GM13976 (cell line): ENCODE measurements around the gene NTRK3.

Experiments used
- DNase-seq: peaks from one replicate; pipeline ENCODE4 v3.0.0; 2012; ENCODE audit warnings: low spot score
- CTCF ChIP-seq: IDR thresholded peaks from 2 replicates; pipeline ENCODE4 v1.5.1; 2012; ENCODE audit warnings: borderline replicate concordance, mild to moderate bottlenecking; ENCODE audit not compliant: insufficient read depth; ENCODE audit errors: extremely low read depth, missing control alignments, control extremely low read depth
- in situ Hi-C: fragments of 300-500 bp; cut with MboI; formaldehyde crosslinking; loops from one replicate; pipeline ENCODE4 v1.12.0; 2022; ENCODE audit warnings: low sequenced_read_pairs, mixed read lengths, inconsistent platforms; ENCODE audit not compliant: unreplicated experiment

Gene NTRK3

GRCh38 chr15:88023914-88024313, 232.6 kb downstream of the NTRK3 start:
- DNase-seq: no peak
- in situ Hi-C loops: loop anchor here (25.0 kb wide), 1 partner anchor 213 kb away; no protein-coding TSS in a partner anchor
- TF ChIP-seq CTCF: no peak

GRCh38 chr15:88022716-88023115, 233.8 kb downstream of the NTRK3 start:
- in situ Hi-C loops: loop anchor here (25.0 kb wide), 1 partner anchor 215 kb away; no protein-coding TSS in a partner anchor
- TF ChIP-seq CTCF: no peak
- no peak for DNase-seq

- no peak for DNase-seq
- TF ChIP-seq CTCF: no peak
- in situ Hi-C loops: loop anchor here (25.0 kb wide), 1 partner anchor 216 kb away; no protein-coding TSS in a partner anchor
These were observed 234.9 kb downstream of the NTRK3 start for GRCh38 chr15:88021601-88022000.

GRCh38 chr15:88020806-88021205, 235.7 kb downstream of the NTRK3 start:
- DNase-seq: no peak
- TF ChIP-seq CTCF: no peak

GRCh38 chr15:88019656-88020055, 236.9 kb downstream of the NTRK3 start:
- in situ Hi-C loops: loop anchor here (25.0 kb wide), 1 partner anchor 218 kb away; no protein-coding TSS in a partner anchor
- TF ChIP-seq CTCF: no peak
- DNase-seq: no peak

More at GRCh38 chr15:88020806-88021205, 235.7 kb downstream of the NTRK3 start:
- in situ Hi-C loops: loop anchor here (25.0 kb wide), 1 partner anchor 216 kb away; no protein-coding TSS in a partner anchor

- TF ChIP-seq CTCF: no peak
- in situ Hi-C loops: loop anchor here (25.0 kb wide), 1 partner anchor 218 kb away; no protein-coding TSS in a partner anchor
These were observed 237.5 kb downstream of the NTRK3 start for GRCh38 chr15:88018869-88019641.

More at GRCh38 chr15:88018869-88019641, 237.5 kb downstream of the NTRK3 start:
- no peak for DNase-seq
